Measurements from ENCODE around the gene EN1. TPM values are rescaled to one million over a fixed set of nuclear protein-coding genes. Genes with fewer than 3 reads are reported as not detected.

EN1 gene
- total and polyA plus RNA-seq, 2 of the 13 experiments (the other 11 are each of a cell fraction or from before 2014, with no cell fraction given): not detected

- no peak overlapping the region for H3K27ac ChIP-seq (ENCODE audit: extremely low read length, insufficient read depth, low read length)
- intact Hi-C loops (cut with micrococcal nuclease; ENCODE audit: unreplicated experiment): loop anchor here (5.0 kb wide), 1 partner anchor 814 kb away; no protein-coding TSS in a partner anchor
- H3K4me1 ChIP-seq (ENCODE audit: insufficient read depth, low read length): no peaks in the 10 kb centered on the region
- 0% methylated on average over 1 of the region's 1 CpG for WGBS (ENCODE audit: low lambda C conversion rate)
- BruUV-seq (replicated peaks): no TSS peak
- ChIA-PET POLR2A (no interaction called here), CTCF (ENCODE audit: low intra/inter-chr PET ratio, low total read pairs) (no interaction called here)
- H3K9me3 ChIP-seq (ENCODE audit: low read length): no peaks in the 10 kb centered on the region
- no peak overlapping the region for H2AFZ ChIP-seq (ENCODE audit: low read length)
- H3K36me3 ChIP-seq (replicated peaks in 1 of 2; ENCODE audit: control insufficient read depth in 1 of 2, insufficient read depth in 2 of 2, low read length in 2 of 2): no peaks in the 10 kb centered on the region
- H3K4me3 ChIP-seq (replicated peaks in 1 of 3; ENCODE audit: insufficient read depth in 1 of 3, low read depth in 2 of 3, low read length in 3 of 3): no peak overlapping the region
- DNase-seq (ENCODE audit: low spot score): no peak
- no peak for ATAC-seq
- peaks cover 13 to 63% of the 10 kb centered on the region in 2 experiments for H3K27me3 ChIP-seq (ENCODE audit: control insufficient read depth in 1 of 2, insufficient read depth in 2 of 2, low read length in 2 of 2)
- H4K20me1 ChIP-seq (ENCODE audit: insufficient read depth, low read length): no peaks in the 10 kb centered on the region
- in situ Hi-C loops (cut with HindIII; ENCODE audit: extremely low pct_ligation_motif_present, low pct_unique_long_range_greater_than_20kb): loop anchor here (5.0 kb wide), 1 partner anchor 639 kb away; no protein-coding TSS in a partner anchor
- H3K4me2 ChIP-seq (ENCODE audit: low read depth, low read length): no peak overlapping the region
- no peak for FAIRE-seq
- no peak overlapping the region for H3K9ac ChIP-seq (ENCODE audit: insufficient read depth, low read depth, low read length)
- no peaks in the 10 kb centered on the region for H3K79me2 ChIP-seq (ENCODE audit: insufficient read depth, low read length)
- TF ChIP-seq, protein P1, sequence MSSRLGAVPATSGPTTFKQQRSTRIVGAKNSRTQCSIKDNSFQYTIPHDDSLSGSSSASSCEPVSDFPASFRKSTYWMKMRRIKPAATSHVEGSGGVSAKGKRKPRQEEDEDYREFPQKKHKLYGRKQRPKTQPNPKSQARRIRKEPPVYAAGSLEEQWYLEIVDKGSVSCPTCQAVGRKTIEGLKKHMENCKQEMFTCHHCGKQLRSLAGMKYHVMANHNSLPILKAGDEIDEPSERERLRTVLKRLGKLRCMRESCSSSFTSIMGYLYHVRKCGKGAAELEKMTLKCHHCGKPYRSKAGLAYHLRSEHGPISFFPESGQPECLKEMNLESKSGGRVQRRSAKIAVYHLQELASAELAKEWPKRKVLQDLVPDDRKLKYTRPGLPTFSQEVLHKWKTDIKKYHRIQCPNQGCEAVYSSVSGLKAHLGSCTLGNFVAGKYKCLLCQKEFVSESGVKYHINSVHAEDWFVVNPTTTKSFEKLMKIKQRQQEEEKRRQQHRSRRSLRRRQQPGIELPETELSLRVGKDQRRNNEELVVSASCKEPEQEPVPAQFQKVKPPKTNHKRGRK (CRISPR knock-in tag; IDR thresholded peaks at IDR 0.05): no peak
- TF ChIP-seq ELK4 (CRISPR knock-in tag; IDR thresholded peaks at IDR 0.05; ENCODE audit: borderline replicate concordance) (no peak), ZSCAN5A (CRISPR knock-in tag; IDR thresholded peaks at IDR 0.05; ENCODE audit: borderline replicate concordance) (no peak), NFIB (CRISPR knock-in tag; IDR thresholded peaks at IDR 0.05; ENCODE audit: borderline replicate concordance) (no peak), ATF2 (CRISPR knock-in tag; IDR thresholded peaks at IDR 0.05) (no peak), KLF15 (CRISPR knock-in tag; IDR thresholded peaks at IDR 0.05; ENCODE audit: borderline replicate concordance) (no peak), PBX2 (CRISPR knock-in tag; IDR thresholded peaks at IDR 0.05) (no peak), PRDM4 (CRISPR knock-in tag; IDR thresholded peaks at IDR 0.05; ENCODE audit: borderline replicate concordance) (no peak), ZBTB21 (CRISPR knock-in tag; IDR thresholded peaks at IDR 0.05) (no peak), XBP1 (CRISPR knock-in tag; IDR thresholded peaks at IDR 0.05) (no peak), POLR2AphosphoS2 (IDR thresholded peaks at IDR 0.05; ENCODE audit: low read depth, low read length) (no peak), ZNF143 (CRISPR knock-in tag; IDR thresholded peaks at IDR 0.05) (no peak), NCOA1 (CRISPR knock-in tag; IDR thresholded peaks at IDR 0.05) (no peak), HDAC6 (IDR thresholded peaks at IDR 0.05; ENCODE audit: low read depth, low read length) (no peak), ZNF20 (CRISPR knock-in tag; IDR thresholded peaks at IDR 0.05) (no peak), PLRG1 (conservative IDR thresholded peaks at IDR 0.05) (no peak)
These were observed 14.3 kb upstream of the EN1 start for GRCh38 chr2:118861731-118862130.
